ENCODE data around the gene LCN10. TPM values are rescaled to one million over a fixed set of nuclear protein-coding genes. Genes with fewer than 3 reads are reported as not detected.

LCN10 gene
- total RNA-seq, 1 experiment from 2014 or later: not detected

- no peak overlapping the region for H3K4me3 Mint-ChIP-seq (ENCODE audit: unreplicated experiment)
- intact Hi-C loops (cut with micrococcal nuclease): loop anchor here (5.0 kb wide), 1 partner anchor 49 kb away; no protein-coding TSS in a partner anchor
- CTCF ChIA-PET: interaction anchor here (0.7 kb wide), 1 partner anchor 53 kb away, joined by 3 read pairs; no protein-coding TSS in a partner anchor
- H3K36me3 Mint-ChIP-seq (ENCODE audit: insufficient read depth, unreplicated experiment): no peaks in the 10 kb centered on the region
- TF ChIP-seq CTCF (IDR thresholded peaks at IDR 0.05; ENCODE audit: unreplicated experiment): no peak
- H3K27ac Mint-ChIP-seq (ENCODE audit: low read depth, unreplicated experiment): no peak overlapping the region
- H3K9me3 Mint-ChIP-seq (ENCODE audit: unreplicated experiment): no peaks in the 10 kb centered on the region
- DNase-seq (ENCODE audit: unreplicated experiment): no peak
- peaks cover 18% of the 10 kb centered on the region for H3K4me1 Mint-ChIP-seq (ENCODE audit: insufficient read depth, unreplicated experiment)
- POLR2A ChIA-PET: no interaction called here
- no TSS peak for BruUV-seq (replicated peaks)
- H3K27me3 Mint-ChIP-seq (ENCODE audit: insufficient read depth, unreplicated experiment): no peaks in the 10 kb centered on the region
Observed at GRCh38 chr9:136691316-136692184, 51.2 kb downstream of the LCN10 start.

GRCh38 chr9:136690806-136691261 lies 51.9 kb downstream of the LCN10 start:
- CTCF ChIA-PET: interaction anchor here (0.7 kb wide), 1 partner anchor 52 kb away, joined by 3 read pairs; no protein-coding TSS in a partner anchor
- no peak overlapping the region for H3K27ac Mint-ChIP-seq (ENCODE audit: low read depth, unreplicated experiment)
- DNase-seq (ENCODE audit: unreplicated experiment): peak; percentile 58
- no peaks in the 10 kb centered on the region for H3K9me3 Mint-ChIP-seq (ENCODE audit: unreplicated experiment)
- POLR2A ChIA-PET: no interaction called here
- BruUV-seq (replicated peaks): no TSS peak
- no peaks in the 10 kb centered on the region for H3K27me3 Mint-ChIP-seq (ENCODE audit: insufficient read depth, unreplicated experiment)
- peaks cover 18% of the 10 kb centered on the region for H3K4me1 Mint-ChIP-seq (ENCODE audit: insufficient read depth, unreplicated experiment)
- no peaks in the 10 kb centered on the region for H3K36me3 Mint-ChIP-seq (ENCODE audit: insufficient read depth, unreplicated experiment)
- no peak for TF ChIP-seq CTCF (IDR thresholded peaks at IDR 0.05; ENCODE audit: unreplicated experiment)
- intact Hi-C loops (cut with micrococcal nuclease): loop anchor here (5.0 kb wide), 1 partner anchor 49 kb away; no protein-coding TSS in a partner anchor
- H3K4me3 Mint-ChIP-seq (ENCODE audit: unreplicated experiment): no peak overlapping the region

- Mint-ChIP-seq H3K27ac (ENCODE audit: low read depth, unreplicated experiment) (no peak overlapping the region), H3K4me1 (ENCODE audit: insufficient read depth, unreplicated experiment) (peaks cover 18% of the 10 kb centered on the region), H3K36me3 (ENCODE audit: insufficient read depth, unreplicated experiment) (no peaks in the 10 kb centered on the region), H3K27me3 (ENCODE audit: insufficient read depth, unreplicated experiment) (no peaks in the 10 kb centered on the region), H3K4me3 (ENCODE audit: unreplicated experiment) (no peak overlapping the region), H3K9me3 (ENCODE audit: unreplicated experiment) (no peaks in the 10 kb centered on the region)
- no peak for TF ChIP-seq CTCF (IDR thresholded peaks at IDR 0.05; ENCODE audit: unreplicated experiment)
- intact Hi-C loops (cut with micrococcal nuclease): loop anchor here (5.0 kb wide), 1 partner anchor 48 kb away; no protein-coding TSS in a partner anchor
- no peak for DNase-seq (ENCODE audit: unreplicated experiment)
- BruUV-seq (replicated peaks): no TSS peak
- ChIA-PET POLR2A (interaction anchor here (0.6 kb wide), 1 partner anchor 43 kb away, joined by 3 read pairs; no protein-coding TSS in a partner anchor), CTCF (interaction anchor here (0.7 kb wide), 1 partner anchor 52 kb away, joined by 3 read pairs; no protein-coding TSS in a partner anchor)
Observed at GRCh38 chr9:136690104-136690805, 52.5 kb downstream of the LCN10 start.

- TF ChIP-seq CTCF (IDR thresholded peaks at IDR 0.05; ENCODE audit: unreplicated experiment): no peak
- Mint-ChIP-seq H3K27me3 (ENCODE audit: insufficient read depth, unreplicated experiment) (no peaks in the 10 kb centered on the region), H3K4me3 (ENCODE audit: unreplicated experiment) (no peak overlapping the region), H3K9me3 (ENCODE audit: unreplicated experiment) (no peaks in the 10 kb centered on the region), H3K36me3 (ENCODE audit: insufficient read depth, unreplicated experiment) (no peaks in the 10 kb centered on the region), H3K4me1 (ENCODE audit: insufficient read depth, unreplicated experiment) (peaks cover 14% of the 10 kb centered on the region), H3K27ac (ENCODE audit: low read depth, unreplicated experiment) (no peak overlapping the region)
- no peak for DNase-seq (ENCODE audit: unreplicated experiment)
- CTCF ChIA-PET: interaction anchor here (0.6 to 1.1 kb wide), 2 partner anchors 31 to 57 kb away, joined by 3 to 5 read pairs; no protein-coding TSS in a partner anchor
- POLR2A ChIA-PET: no interaction called here
- BruUV-seq (replicated peaks): no TSS peak
- intact Hi-C loops (cut with micrococcal nuclease): no loop called here
Observed at GRCh38 chr9:136689108-136689460, 53.7 kb downstream of the LCN10 start.
